Measurements from ENCODE around the gene JOSD1.

The JOSD1 gene

DNA sequence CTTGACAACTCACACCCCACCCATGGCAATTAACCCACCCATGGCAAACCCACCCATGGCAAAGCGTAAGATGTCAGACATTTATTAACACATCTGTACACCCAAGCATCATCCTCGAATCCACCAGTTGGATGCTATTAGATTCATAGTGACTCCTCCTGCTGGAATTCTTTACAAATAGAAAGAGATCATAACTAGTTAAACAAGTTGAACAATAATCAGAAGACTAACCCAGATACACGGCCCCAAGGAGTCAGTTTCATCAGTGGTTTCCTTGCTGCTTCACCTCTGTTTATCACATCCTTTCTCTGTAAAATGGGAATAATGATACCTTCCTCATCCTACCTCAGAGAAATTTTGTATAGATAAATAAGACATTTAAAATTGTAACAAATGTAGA lies 10.1 kb upstream of the JOSD1 start:
- DNase-seq: no peak

DNA sequence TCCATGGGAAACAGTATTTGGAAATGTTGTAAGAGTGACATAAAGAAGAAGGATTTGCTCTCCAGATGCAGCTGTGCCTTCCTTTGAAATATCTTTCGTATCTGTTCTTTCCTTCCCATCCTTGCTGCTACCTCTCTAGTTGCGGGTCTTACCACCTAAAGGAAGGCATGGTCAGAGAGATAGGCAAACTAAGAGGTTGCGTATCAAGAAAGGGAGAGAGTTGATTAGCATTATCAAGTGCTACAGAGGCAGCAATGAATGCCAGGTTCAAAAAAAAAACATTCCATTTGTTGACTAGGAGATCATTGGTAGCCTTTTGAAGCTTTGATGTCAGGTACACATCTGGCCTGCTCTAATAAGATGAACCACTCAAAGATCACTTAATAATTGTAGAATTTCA lies 9.6 kb upstream of the JOSD1 start:
- DNase-seq: no peak

DNA sequence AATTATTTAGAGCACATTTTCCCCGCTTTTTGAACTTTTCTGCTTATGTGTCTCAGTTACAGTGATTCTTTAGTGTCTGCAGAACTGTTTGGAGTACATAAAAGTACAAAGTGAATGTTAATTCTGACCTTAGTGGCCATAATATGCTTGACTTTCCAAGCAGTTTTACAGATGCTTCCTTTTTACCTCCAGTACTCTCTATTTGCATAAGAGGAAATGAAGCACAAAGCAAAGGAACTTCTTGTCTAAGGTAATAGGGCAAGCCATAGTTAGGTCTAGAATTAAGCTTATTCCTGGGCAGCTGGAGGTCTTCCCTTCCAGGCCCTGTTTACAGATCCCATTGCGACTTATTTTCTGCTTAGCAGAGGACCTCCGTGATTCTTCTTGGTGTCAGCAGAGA lies 8.6 kb upstream of the JOSD1 start:
- DNase-seq: no peak

DNA sequence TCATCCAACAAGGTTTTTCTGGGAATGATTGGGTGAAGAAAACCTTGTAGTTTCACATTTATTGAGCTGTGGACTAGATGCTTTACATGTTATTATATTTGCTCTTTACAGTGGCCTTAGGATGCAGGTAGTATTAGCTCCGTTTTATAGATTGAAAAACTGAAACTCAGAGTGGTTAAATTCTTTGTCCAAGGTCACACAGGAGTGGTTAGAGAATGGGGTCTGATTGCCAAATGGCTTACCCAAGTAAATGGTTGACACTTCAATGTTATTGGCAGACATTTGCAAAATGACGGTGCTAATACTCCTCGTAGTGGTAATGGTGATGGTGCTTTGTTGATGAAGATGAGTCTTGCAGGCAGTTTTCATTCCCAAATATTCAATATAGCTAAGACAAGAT lies 7.2 kb upstream of the JOSD1 start:
- no peak for DNase-seq

DNA sequence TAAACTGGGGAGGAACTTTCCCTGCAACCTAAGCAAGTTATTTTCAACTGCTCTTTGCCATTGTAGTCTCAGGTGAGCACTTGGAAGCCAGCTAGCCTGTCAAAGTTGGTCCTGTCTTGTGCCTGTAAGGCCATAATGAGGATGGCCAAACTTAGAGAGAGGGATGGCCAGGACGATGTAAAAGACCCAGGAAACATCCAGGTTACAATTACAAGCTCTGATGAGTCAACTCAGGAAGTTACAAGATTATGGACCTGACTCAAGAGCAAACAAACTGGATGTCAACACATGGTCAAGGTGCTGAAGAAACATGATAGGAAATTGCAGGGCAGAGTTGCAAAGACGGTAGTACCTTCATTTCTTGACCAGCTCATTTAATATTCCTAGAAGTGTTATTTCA lies 6.6 kb upstream of the JOSD1 start:
- no peak for DNase-seq

DNA sequence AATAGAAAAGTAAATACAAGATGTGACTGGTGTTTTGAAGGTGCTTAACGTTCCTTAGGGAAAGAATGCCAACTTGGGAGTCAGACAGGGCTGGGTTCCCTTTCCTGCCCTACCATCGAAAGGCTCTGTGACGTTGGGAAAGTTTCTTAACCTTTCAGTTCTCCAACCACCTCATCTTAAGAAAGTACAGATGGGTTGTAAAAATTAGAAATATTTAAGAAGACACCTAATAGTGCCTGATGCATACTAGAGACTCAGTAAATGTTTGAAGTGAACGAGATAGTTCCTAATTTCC lies 6.1 kb upstream of the JOSD1 start:
- no peak for DNase-seq

DNA sequence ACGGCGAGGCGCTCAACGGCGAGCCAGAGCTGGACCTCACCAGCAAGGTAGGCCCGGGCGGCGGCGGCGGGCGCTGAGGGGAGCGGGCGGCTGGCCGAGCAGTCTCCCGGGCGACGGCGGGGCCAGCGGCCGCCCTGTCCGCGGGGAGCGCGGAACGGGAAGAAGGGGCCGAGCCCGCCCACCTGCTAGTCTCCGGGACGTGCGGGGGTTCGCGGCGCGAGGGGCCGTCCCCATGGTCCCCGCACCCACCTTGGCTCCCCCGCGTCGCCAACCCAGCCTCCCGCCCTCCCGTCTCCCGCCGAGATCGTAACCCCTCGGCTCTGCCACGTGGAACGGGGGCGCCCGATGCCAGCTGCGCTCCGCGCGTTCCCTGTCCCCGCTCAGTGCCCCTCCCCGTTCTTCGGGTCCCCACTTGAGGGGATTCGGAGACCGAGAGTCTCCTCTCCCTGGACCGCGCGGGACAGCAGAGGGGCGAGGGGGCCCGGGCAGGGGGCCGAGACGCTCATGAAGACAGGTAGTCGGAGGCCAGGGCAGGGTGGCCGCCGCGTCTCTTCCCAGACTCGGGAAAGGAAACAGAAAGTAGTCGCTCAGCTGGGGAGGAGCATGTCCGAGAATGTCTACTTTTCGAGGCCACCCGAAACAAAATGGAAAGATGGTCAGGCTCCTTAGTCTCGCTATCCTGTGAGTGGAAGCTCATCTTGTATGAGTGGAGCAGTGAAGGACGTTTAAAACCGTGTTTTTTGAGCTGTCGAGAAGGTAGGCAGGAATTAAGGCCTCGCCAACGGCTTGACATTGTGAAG lies 5.6 kb upstream of the JOSD1 start:
- peak; percentile 25 to 48 for DNase-seq

DNA sequence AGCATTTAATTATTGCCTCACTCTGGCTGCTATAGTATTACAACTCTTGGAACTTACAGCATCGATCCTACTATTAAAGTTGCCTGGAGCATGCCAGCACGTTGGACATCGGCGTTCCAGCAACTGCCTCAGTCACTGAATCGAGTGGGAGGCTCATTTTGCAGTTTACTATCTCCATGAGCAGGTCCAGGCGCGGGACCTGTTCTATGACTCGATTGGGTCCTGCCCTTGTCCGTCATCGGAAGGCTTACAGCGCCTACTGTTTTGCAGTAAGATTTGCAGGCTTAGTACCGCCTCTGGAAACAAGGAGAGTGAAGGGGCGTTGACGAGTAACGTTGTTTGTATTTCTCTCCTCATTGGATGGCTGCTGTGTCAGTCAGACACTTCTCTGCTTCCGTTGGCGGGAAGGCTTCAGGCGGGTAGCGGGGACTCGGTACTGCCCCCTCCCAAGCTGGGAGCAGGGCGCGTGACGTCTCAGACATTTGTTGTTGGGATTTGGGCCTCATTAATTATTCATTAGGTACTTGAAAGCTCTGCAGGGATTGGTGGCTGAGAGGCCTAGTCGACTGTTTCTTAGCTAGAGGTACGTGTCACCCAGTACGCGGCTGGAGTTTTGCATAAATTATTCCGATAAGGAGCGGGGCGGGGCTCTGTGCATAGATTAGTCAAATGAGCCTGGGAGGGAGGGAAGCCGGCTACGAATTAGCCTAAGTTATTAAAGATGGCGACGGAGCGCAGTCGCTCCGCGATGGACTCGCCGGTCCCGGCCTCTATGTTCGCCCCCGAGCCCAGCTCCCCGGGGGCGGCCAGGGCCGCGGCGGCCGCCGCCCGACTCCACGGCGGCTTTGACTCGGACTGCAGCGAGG lies 4.7 kb upstream of the JOSD1 start, which contains the start of gene GTPBP1:
Gene GTPBP1, plus strand, starts transcription at position 710 of the 866 bp plus-strand sequence. Its CDS starts 12 bp downstream, at position 722.
- peak; percentile 100 for DNase-seq

DNA sequence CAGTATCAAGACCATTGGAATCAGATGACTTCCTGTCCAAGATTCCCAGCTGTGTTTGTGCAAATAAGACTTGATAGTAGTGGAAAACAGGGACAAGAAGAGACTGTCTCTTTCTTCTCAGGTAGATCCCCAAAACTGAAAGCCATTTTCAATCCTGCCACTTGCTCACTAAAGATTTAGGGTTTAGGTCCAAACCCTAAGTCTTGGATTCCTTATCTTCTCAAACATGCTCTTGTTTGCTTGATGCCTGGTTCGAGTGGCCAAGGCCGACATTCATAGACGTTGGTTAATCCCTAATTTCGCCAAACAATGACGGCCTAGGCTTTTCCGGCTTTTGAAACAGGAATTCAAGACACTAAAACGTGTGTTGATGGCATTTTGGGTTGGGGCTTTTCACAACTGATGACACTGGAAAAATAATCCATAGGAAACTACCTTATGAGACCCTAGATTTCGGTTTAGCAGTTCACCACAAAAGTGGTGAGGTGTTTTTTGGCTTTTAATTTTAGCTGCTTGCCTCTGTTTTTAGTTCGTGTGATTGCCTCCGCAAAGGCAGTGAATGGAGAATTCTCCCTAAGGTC lies 4.0 kb upstream of the JOSD1 start:
- no peak for DNase-seq

DNA sequence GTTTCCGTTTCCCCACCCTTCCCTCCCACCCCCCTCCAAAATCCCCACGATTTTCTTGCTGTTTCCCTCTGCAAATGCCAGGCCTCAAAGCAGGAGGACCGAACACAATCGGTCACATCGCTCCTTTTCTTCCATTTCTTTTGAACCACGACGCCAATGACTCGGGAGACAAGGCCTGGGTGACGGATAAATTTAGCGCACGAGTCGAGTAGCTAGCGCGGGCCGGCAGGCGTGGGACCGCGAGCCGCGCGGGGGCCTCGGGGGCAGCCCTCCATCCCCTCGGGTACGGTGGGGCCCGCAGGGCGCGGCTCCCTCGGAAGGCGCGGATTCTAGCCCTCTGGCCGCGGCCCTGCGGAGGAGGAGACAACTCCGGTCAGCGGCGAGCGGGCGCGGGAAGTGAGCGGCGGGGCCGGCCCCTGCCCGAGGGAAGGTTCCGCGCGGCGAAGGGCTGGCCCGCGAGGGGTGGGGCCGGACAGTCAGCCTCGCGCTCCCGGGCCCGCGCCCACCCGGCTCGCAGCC lies 414 bp downstream of the JOSD1 start:
- no peak for DNase-seq

DNA sequence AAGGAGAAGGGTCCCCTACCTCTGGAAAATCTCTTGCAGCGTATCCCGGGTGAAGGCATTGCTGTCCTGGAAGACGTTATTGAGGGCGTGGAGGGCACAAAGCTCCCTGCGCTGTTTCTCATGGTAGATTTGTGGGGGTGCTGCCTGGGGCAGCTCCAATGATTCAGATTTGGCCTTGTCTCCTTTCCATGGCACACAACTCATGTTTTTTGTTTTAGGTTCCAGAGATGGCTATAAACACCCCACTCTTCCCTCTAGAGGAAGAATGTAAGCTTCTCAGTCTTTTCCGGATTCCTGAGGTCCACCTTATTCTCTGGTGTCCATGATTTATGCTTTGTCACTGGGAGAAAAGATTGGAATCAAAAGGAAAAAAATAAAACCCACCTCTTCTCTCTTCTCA lies 959 bp downstream of the JOSD1 start:
- no peak for DNase-seq

DNA sequence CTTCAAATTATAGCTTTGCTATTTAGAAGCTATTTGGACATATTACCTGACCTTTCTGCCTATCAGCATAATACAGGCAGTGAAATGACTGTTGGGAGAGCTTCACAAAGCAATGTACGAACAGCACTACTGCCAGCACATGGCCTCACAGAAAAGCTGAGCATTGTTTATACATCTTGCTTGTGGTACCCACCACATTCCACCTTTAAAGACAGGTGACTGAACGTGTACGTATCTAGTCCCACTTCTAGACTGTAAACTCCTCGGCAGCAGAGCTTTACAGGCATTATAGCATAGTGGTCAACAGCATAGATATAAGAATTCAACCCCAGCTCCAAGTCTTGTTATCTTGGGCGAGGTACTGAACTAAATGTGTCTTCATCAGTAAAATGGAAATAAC lies 1.6 kb downstream of the JOSD1 start:
- DNase-seq: no peak

DNA sequence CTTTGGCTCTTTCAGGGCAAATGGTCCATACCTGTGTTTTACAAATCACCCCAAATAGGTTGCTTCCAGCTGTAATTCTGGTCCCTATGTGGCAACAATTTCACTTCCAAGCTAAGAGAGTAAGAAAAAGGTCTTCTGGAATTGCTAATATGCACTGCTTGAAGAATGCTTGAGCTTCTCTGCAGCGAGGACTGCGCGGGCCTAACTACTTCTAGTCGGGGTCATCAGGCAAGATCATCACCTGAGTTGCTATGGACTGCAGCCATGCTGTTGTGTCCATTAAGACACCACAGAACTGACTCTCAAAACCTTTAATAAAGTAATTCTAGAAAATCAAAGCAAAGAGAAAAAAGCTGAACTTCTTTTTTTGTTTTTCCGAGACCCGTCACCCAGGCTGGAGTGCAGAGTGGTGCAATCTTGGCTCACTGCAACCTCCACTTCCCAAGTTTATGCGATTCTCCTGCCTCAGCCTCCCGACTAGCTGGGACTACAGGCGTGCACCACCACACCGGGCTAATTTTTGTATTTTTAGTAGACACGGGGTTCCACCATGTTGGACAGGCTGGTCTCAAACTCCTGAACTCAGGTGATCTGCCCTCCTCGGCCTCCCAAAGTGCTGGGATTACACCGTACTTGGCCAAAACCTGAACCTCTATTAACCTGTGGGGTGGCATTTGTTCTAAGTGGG lies 2.2 kb downstream of the JOSD1 start:
- no peak for DNase-seq

DNA sequence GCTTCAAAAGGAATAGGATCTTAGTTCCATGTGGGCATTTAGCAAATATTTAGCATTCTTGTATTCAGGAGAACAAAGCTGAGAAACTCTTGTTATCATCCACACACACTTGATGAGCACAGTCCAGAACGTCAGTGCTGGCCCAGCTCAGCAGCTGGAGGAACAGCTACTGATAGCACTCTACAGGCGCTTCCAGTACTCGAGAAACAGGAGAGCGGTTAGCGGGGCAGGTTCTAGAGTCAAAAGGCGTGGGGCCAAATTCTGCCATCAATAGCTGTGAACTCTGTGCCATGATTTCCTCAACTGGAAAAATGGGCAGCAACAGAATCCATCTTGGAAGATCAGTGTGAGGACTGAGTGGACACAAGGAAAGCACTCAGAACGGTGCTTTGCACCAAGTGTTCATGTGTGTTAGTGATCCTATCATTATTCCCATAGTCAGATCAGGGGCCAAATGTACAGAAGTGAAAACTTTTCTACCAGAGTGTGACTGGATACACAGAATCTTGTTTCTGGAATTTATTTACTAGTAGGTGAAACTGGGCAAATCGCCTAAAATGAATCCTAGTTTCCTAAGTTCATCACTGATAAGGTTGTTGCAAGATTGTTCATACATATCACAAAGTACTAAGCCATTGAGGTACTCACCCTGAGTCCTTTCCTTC lies 3.2 kb downstream of the JOSD1 start:
- DNase-seq: no peak

DNA sequence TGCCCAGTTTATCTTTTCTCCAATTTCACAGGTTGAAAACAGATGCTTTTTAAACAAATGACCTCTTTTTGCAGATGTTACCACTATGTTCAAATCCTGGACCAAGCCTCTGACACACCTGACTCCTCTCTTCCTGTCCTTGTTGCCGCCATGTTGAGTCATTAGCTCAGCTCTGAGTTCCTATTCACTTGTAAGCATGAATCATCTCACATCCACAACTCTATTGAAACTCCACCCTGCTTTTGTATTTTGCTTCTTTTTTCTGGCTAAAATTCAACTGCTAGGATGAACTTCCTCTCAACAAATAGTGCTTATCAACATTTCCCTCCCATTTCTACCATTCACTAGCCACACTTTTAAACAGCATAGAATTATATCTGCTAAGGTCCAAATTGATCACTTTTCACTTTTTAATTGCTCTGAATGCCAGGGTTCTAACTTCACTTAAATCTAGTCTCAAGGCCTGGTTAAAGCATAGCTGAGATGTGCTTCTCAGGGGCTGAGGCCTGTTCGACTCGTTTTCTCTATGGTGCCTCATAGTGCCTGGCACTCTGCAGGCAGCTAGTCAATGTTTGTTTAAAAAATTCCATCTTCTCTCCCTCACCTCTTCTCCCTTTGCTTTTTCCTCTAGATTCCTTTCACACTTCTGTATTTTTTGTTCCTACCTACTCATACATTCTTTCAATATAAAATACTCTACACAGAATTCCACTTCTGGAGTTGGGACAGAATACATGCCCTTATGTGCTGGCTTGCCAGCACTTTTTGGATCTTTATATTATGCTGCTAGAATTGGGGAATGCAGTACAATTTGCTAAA lies 3.9 kb downstream of the JOSD1 start:
- peak; percentile 17 to 28 for DNase-seq

DNA sequence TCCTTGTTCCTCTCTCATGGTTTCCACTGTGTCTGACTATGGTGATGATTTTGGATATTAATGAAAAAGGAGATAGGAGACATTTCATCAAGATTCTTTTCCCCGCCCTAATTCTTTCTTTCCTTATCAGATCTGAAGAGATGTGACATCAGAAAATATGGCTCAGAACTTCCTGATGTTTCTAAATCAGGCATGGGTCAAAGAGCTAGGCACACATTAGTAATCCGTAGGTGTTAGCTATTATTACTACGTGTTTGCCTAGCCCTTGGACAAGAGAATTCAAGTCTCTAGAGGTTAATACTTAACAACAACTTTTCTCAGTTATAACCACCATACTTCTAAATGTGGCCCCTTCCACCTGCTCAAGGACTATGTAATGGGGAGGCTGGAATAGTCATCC lies 5.8 kb downstream of the JOSD1 start:
- no peak for DNase-seq

DNA sequence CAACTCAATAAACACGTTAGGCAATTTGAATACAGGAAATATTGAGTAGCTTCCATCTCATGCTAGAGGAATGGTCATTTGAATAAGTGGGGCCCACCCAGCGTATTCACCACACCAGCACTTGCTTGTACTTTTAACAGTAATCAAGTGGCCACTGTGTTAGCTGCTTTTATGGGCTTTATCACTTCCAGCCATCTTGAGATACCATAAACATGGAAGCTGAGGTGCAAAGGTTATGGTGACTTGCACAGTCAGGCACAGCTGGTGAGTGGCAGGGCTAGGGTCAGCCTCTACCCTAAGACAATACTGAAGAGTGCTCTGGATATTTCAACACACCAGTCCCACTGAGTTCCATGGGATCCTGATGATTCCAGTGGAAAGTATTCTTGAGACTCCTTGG lies 6.7 kb downstream of the JOSD1 start:
- no peak for DNase-seq

DNA sequence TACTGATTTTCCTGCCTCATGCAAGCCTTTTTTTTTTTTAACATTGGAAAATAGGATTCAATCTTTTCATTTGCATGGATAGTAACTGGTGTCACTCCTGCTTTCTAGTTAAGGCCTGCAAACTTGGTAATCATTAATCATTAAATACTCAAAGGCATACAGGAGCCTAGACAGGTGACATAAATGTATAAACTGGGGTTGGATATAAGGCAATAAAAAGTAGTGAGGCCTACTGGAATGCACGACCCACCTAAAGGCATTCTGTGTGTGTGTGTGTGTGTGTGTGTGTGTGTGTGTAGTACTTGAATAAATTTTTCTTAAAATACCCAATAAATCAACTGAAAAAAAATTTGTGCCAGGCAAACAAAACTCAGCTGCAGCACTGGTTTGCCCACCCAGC lies 11.1 kb downstream of the JOSD1 start:
- no peak for DNase-seq

DNA sequence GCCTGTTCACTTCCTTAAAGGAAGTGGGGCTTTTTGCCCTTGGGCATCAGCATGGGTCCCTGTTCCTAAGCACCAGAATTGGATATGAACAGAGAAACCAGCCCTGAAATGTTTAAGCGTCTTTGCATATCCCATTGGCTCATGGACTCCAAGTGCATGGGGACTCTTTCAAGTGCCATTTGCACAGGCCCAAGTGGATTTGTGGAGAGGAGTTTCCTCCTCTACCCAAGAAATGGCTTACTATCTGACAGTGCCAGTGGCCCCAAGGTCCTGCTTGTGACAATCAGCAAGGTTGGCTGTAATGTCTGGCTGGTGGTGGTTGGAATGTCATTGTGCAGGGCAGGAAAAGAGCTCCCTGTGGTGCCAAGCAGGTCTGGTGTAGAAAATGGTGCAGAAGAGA lies 15.0 kb downstream of the JOSD1 start:
- DNase-seq: no peak

DNA sequence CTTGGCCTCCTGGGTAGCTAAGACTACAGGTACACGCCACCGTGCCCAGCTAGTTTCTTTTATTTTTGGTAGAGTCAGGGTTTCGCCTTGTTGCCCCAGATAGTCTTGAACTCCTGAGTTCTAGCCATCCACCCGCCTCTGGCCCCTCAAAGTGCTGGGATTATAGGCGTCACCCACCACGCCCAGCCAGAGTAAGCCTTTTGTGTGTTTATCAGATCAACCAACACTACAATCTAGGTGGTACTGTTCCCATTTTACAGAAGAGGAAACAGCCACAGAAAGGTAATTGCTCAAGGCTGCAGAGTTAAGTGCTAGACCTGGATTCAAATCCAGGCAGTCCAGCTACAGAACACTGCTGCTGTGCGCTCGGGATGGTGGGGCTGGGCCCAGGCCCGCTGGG lies 15.8 kb downstream of the JOSD1 start:
- no peak for DNase-seq

DNA sequence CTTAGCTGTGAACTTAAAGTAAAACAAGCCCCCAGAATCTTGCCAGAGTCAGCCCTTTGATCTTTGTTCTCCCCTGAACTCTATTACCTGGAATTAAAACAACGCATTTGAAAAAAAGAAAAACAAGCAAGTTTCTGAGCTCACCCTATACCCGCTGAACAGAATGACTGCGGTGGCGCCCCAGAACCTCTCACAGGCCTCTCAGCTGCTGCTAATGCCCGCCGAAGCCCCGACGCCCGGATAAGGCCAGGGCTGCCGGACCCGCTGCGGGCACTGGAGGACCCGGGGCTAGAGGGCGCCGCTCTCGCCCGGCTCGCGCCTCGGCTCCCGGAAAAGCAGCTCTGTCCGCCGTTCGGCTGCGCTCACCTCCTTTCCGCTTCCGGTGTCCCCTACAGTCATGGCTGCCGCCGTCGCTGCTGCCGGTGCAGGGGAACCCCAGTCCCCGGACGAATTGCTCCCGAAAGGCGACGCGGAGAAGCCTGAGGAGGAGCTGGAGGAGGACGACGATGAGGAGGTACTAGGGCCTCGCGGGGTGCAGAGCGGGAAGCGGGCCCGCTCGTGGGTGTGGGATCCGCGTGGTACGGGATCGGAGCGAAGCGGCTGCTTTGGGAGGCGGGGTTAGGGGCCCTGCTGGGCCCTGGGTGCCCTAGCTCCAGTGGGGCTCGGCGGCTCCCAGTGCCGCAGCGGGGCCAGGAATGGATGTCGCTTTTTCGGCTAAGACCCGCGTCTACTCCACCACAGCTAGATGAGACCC lies 19.0 kb downstream of the JOSD1 start, which contains the start of gene TOMM22:
Gene TOMM22, plus strand, starts transcription at position 376 of the 754 bp plus-strand sequence. Its CDS starts 22 bp downstream, at position 398.
- DNase-seq: peak; percentile 86 to 87
